GM20000 (cell line): ENCODE measurements around the gene GLO1.

Experiments used
- DNase-seq: peaks from one replicate; pipeline ENCODE4 v3.0.0; 2012; ENCODE audit warnings: low spot score
- TF ChIP-seq, protein P1 (sequence below): IDR thresholded peaks from 2 replicates; pipeline ENCODE4 v1.5.1; 2012; ENCODE audit warnings: mild to moderate bottlenecking, control low read depth; ENCODE audit errors: extremely low read depth, missing control alignments

Gene GLO1

DNA sequence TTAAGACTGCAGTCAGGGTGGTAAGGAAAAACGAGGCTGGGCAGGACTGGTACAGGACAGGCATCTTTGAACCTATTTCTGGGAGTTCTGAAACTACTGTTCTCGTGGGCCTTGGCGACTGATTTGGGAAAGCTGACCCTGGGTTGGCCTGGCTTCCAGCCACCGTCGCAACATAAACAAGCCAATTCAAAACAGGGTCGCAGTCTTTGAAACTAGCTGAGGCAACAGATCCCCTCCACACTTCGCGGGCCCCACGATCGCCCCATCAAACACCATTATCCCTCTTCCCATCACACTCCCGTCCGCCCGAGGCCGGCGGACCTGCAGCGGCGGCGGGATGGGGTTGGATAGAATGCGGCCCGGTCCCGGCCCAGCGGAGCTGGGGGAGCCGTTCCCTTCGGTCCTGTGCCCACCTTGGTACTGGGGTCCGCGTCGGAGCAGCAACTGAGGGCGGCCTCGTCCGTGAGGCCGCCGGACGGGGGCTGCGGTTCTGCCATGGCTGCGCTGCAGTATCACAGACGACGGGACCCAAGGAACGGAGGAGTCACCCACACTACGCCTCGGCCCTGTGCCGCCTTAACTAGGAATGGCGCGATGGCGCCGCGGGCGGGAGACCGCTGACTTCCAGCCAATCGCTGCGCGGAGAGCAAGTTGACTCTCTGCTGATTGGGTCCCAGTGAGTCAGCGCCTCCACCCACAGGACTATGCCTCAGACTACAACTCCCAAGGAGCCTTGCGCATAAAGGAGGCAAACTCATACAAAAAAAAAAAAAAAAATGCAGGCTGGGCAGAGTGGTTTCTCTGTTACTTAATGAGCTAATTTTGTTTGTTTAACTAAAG is at the start of gene GLO1:
Gene GLO1, minus strand, starts transcription at position 588 of the 840 bp plus-strand sequence. Its CDS starts 91 bp downstream, at position 497.
- peak; percentile 97 for DNase-seq
- TF ChIP-seq, protein P1, sequence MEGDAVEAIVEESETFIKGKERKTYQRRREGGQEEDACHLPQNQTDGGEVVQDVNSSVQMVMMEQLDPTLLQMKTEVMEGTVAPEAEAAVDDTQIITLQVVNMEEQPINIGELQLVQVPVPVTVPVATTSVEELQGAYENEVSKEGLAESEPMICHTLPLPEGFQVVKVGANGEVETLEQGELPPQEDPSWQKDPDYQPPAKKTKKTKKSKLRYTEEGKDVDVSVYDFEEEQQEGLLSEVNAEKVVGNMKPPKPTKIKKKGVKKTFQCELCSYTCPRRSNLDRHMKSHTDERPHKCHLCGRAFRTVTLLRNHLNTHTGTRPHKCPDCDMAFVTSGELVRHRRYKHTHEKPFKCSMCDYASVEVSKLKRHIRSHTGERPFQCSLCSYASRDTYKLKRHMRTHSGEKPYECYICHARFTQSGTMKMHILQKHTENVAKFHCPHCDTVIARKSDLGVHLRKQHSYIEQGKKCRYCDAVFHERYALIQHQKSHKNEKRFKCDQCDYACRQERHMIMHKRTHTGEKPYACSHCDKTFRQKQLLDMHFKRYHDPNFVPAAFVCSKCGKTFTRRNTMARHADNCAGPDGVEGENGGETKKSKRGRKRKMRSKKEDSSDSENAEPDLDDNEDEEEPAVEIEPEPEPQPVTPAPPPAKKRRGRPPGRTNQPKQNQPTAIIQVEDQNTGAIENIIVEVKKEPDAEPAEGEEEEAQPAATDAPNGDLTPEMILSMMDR = no peak

DNA sequence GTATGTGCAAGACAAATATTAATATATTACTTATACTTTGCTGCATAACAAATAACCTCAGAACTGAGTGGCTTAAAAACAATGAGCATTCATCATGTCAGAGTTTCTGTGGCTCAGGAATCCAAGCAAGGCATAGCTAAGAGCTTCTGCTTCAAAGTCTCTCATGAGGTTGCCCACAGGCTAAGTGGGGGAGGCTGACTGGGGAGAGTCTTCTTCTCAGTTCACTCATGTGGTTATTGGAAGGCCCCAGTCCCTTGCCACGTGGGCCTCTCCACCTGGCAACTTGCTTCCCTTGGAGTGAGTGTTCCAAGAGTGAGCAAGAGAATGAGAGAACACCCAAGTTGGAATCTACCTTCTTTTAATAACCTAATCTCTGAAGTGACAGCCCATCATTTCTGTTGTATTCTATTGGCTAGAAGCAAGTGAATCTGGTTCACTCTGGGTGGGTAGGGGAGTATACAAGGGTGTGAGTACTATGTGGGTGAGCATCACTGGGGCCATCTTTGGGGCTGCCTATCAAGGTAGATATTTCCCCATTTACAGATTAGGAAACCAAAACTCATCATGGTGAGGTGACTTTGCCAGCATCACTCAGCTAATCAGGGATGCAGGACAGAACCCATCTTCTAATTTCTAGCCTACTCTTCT is 48.1 kb upstream of the GLO1 start:
- TF ChIP-seq, protein P1 = no peak
- no peak for DNase-seq

DNA sequence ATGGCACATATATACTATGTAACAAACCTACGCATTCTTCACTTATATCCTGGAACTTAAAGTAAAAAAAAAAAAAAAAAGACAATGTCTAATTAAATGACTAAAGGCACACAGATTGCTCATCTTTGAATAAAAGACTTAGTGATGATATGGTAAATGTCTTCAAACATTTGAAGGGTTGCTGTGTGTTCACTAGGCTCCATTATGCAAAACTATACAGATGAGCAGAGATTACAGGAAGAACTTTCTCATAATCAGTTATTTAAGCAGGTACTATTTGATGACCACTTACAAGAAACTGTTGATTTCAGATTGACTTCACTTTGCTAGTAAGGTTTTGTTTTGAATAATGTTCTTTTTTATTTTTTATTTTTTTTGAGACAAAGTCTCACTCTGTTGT is 46.5 kb upstream of the GLO1 start:
- DNase-seq = no peak
- TF ChIP-seq, protein P1 = no peak

DNA sequence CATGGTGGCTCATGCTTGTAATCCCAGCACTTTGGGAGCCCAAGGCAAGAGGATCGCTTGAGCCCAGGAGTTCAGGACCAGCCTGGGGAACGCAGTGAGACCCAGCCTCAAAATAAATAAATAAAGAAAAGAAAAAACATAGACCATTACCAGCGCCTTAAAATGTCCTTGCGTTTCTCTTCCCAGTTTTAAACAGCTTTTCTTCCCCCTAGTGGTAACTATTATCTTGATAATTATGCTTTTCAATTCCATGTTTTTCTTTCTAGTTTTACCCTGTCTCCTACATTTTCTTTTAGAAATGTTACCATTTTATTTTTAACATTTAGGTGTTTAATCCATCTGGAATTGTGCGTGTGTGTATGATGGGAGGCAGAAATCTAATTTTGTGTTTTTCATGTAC is 36.6 kb upstream of the GLO1 start:
- TF ChIP-seq, protein P1 = no peak
- DNase-seq = no peak

DNA sequence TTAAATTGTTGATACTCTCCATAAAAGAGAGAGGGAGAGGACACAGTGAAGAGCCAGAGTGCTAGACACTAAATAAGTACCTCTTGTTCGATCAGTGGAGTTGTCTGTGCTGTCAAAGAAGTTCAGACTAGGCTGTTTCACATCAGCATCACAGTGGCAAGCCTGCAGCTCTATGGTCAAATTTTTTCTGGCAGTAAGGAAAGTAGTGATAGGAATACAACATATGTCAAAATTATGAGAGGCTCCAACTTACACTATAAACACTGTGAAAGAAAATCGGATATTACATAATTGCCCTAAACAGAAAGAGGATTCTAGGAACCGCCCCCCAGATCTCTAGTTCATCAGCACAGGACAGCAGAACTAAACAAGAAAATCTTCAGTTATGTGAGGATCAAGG is 35.3 kb upstream of the GLO1 start:
- TF ChIP-seq, protein P1 = no peak

DNA sequence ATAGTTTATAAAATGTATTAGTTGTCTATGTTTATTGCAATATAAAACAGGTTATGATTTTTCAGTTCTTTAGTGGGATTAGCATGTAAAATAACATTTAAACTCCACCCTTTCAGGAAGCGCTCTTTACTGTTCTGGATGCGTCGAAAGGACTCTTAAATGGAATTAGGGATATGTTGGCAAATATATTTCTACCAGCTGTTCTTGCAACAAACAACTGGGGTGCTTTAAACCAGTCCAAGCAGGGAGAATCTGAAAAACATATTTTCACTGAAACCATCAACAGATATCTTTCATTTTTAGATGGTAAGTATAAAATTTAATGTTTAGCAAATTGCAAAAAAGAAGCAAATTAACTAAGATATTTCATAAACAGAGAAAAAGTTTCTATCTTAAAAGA is 34.0 kb upstream of the GLO1 start:
- TF ChIP-seq, protein P1 = no peak
- DNase-seq = no peak

More for the DNA sequence above, 35.3 kb upstream of the GLO1 start:
- no peak for DNase-seq

DNA sequence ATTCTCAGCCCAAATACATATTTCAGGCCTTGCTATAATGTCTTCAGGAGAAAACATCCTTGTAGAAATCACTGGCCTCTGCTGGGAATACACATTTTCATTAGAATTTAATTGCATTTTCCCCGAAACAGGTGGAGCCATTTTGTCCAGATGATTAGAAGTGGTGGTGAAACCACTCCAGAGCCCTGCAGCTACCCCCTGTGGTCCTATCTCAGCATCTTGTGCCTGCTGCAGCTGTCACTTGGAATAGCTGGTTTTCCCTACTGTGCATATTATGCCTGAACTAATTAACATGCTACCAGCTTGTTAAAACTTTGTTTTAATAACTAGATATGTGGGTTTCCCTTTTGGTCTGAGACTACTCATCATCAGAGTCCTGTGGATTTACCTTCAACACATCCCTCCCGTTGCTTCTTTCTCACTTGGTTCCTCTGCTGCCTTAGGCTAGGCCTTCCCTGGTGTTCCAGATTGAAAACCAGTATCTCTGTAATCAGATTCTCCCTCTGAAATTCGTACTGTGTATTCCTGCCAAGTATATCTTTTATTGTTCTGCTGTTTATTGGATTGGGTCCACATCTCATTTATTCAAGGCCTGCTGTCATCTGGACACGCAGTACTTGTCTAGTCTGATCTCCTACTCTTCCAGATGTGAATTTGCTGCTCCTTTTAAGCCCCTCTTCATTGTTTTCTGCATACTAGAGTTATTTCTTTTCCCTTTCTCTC is 27.4 kb upstream of the GLO1 start:
- DNase-seq = no peak
- TF ChIP-seq, protein P1 = no peak
